ENCODE results near the gene MARK1. TPM values are rescaled to one million over a fixed set of nuclear protein-coding genes. Genes with fewer than 3 reads are reported as not detected.
"Not testable (repeated sequence)": the region's sequence is repeated elsewhere in the genome, so short reads cannot be mapped to it uniquely, and the experiment has no call there.

The MARK1 gene
- total RNA-seq, 1 experiment from 2014 or later = 0.40 TPM

GRCh38 chr1:220595179-220595578 lies 67.2 kb downstream of the MARK1 start:
- POLR2A ChIA-PET (ENCODE audit: unreplicated experiment) = no interaction called here
- intact Hi-C loops (cut with micrococcal nuclease) = no loop called here
- peaks cover 37% of the 10 kb centered on the region for H3K27me3 ChIP-seq (ENCODE audit: low read length)
- H3K9me3 ChIP-seq (ENCODE audit: low read length) = no peaks in the 10 kb centered on the region
- CTCF ChIA-PET = no interaction called here
- no peak overlapping the region for H3K27ac ChIP-seq (ENCODE audit: low read length)
- no peaks in the 10 kb centered on the region for H3K9me2 ChIP-seq (replicated peaks; ENCODE audit: low read length)
- no TSS peak for BruUV-seq (replicated peaks)
- H4K20me1 ChIP-seq (ENCODE audit: low read length) = no peaks in the 10 kb centered on the region
- ATAC-seq (no peak), DNase-seq (no peak)
- H3K4me3 ChIP-seq (ENCODE audit: low read length) = no peak overlapping the region
- H2AFZ ChIP-seq (ENCODE audit: low read length) = no peak overlapping the region
- no peak overlapping the region for H3K4me2 ChIP-seq (ENCODE audit: low read length)
- no peaks in the 10 kb centered on the region for H3K4me1 ChIP-seq (ENCODE audit: insufficient read depth, low read length)
- H3K36me3 ChIP-seq (ENCODE audit: low read depth, low read length) = no peaks in the 10 kb centered on the region
- no peaks in the 10 kb centered on the region for H3F3A ChIP-seq (ENCODE audit: low read length, unreplicated experiment)
- H3K9ac ChIP-seq (ENCODE audit: low read length) = no peak overlapping the region
- TF ChIP-seq EZH2 (IDR thresholded peaks at IDR 0.05; ENCODE audit: low read length, unreplicated experiment) = no peak
- TF ChIP-seq, protein P1, sequence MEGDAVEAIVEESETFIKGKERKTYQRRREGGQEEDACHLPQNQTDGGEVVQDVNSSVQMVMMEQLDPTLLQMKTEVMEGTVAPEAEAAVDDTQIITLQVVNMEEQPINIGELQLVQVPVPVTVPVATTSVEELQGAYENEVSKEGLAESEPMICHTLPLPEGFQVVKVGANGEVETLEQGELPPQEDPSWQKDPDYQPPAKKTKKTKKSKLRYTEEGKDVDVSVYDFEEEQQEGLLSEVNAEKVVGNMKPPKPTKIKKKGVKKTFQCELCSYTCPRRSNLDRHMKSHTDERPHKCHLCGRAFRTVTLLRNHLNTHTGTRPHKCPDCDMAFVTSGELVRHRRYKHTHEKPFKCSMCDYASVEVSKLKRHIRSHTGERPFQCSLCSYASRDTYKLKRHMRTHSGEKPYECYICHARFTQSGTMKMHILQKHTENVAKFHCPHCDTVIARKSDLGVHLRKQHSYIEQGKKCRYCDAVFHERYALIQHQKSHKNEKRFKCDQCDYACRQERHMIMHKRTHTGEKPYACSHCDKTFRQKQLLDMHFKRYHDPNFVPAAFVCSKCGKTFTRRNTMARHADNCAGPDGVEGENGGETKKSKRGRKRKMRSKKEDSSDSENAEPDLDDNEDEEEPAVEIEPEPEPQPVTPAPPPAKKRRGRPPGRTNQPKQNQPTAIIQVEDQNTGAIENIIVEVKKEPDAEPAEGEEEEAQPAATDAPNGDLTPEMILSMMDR (conservative IDR thresholded peaks at IDR 0.05; ENCODE audit: low read depth, low read length) = no peak
- no peak for TF ChIP-seq EZH2phosphoT487 (IDR thresholded peaks at IDR 0.05; ENCODE audit: borderline replicate concordance, low read length)
- H3K79me2 ChIP-seq (ENCODE audit: low read length) = no peaks in the 10 kb centered on the region

DNA sequence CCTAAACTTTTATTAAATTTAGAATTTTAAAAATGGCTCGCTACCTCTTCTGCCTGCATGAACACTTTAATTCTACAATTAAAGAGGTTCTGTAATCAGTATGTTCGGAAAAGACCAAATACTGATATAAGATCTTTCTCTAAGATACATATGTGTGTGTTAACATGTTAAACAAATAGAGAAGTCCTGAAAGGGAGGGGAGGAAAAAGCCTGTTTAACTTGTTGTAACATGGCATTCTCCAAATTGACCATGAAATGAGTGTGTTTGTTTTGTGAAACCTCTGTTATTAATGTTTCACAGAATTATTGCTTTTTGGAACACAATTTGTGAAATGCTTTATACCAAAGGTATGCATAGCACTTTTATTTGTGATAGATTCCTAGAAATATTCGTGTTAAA lies 77.0 kb downstream of the MARK1 start:
- no peaks in the 10 kb centered on the region for H3F3A ChIP-seq (ENCODE audit: low read length, unreplicated experiment)
- ATAC-seq (no peak), DNase-seq (no peak)
- no peaks in the 10 kb centered on the region for H3K9me3 ChIP-seq (ENCODE audit: low read length)
- no peak overlapping the region for H2AFZ ChIP-seq (ENCODE audit: low read length)
- H4K20me1 ChIP-seq (ENCODE audit: low read length) = no peaks in the 10 kb centered on the region
- BruUV-seq (replicated peaks) = no TSS peak
- no peak overlapping the region for H3K4me3 ChIP-seq (ENCODE audit: low read length)
- no peak overlapping the region for H3K9ac ChIP-seq (ENCODE audit: low read length)
- no peak overlapping the region for H3K27ac ChIP-seq (ENCODE audit: low read length)
- no peak overlapping the region for H3K4me2 ChIP-seq (ENCODE audit: low read length)
- no peaks in the 10 kb centered on the region for H3K4me1 ChIP-seq (ENCODE audit: insufficient read depth, low read length)
- H3K79me2 ChIP-seq (ENCODE audit: low read length) = no peaks in the 10 kb centered on the region
- intact Hi-C loops (cut with micrococcal nuclease) = no loop called here
- no peaks in the 10 kb centered on the region for H3K9me2 ChIP-seq (replicated peaks; ENCODE audit: low read length)
- no peaks in the 10 kb centered on the region for H3K36me3 ChIP-seq (ENCODE audit: low read depth, low read length)
- CTCF ChIA-PET = no interaction called here
- POLR2A ChIA-PET (ENCODE audit: unreplicated experiment) = no interaction called here
- H3K27me3 ChIP-seq (ENCODE audit: low read length) = no peaks in the 10 kb centered on the region
- TF ChIP-seq, protein P1 (conservative IDR thresholded peaks at IDR 0.05; ENCODE audit: low read depth, low read length) = no peak
- TF ChIP-seq EZH2 (IDR thresholded peaks at IDR 0.05; ENCODE audit: low read length, unreplicated experiment) (no peak), EZH2phosphoT487 (IDR thresholded peaks at IDR 0.05; ENCODE audit: borderline replicate concordance, low read length) (no peak)

DNA sequence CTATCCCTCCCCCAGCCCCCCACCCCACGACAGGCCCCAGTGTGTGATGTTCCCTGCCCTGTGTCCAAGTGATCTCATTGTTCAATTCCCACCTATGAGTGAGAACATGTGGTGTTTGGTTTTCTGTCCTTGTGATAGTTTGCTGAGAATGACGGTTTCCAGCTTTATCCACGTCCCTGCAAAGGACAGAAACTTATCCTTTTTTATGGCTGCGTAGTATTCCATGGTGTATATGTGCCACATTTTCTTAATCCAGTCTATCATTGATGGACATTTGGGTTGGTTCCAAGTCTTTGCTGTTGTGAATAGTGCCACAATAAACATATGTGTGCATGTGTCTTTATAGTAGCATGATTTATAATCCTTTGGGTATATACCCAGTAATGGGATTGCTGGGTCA lies 77.7 kb downstream of the MARK1 start:
- DNase-seq; H3K79me2 ChIP-seq (ENCODE audit: low read length); H3K9me3 ChIP-seq (ENCODE audit: low read length); BruUV-seq (replicated peaks); ATAC-seq; H3K36me3 ChIP-seq (ENCODE audit: low read depth, low read length); CTCF ChIA-PET; POLR2A ChIA-PET (ENCODE audit: unreplicated experiment); H2AFZ ChIP-seq (ENCODE audit: low read length); H3K4me2 ChIP-seq (ENCODE audit: low read length); H3K4me3 ChIP-seq (ENCODE audit: low read length); H4K20me1 ChIP-seq (ENCODE audit: low read length); H3K27me3 ChIP-seq (ENCODE audit: low read length); H3F3A ChIP-seq (ENCODE audit: low read length, unreplicated experiment); H3K9me2 ChIP-seq (replicated peaks; ENCODE audit: low read length); intact Hi-C loops (cut with micrococcal nuclease); H3K4me1 ChIP-seq (ENCODE audit: insufficient read depth, low read length); H3K9ac ChIP-seq (ENCODE audit: low read length); H3K27ac ChIP-seq (ENCODE audit: low read length): not testable (repeated sequence)

- BruUV-seq (replicated peaks); DNase-seq; ATAC-seq; H3K9me2 ChIP-seq (replicated peaks; ENCODE audit: low read length); H3K4me3 ChIP-seq (ENCODE audit: low read length); CTCF ChIA-PET; H4K20me1 ChIP-seq (ENCODE audit: low read length); H3F3A ChIP-seq (ENCODE audit: low read length, unreplicated experiment); H3K79me2 ChIP-seq (ENCODE audit: low read length); H3K9me3 ChIP-seq (ENCODE audit: low read length); H3K9ac ChIP-seq (ENCODE audit: low read length); H3K4me2 ChIP-seq (ENCODE audit: low read length); intact Hi-C loops (cut with micrococcal nuclease); POLR2A ChIA-PET (ENCODE audit: unreplicated experiment); H3K27ac ChIP-seq (ENCODE audit: low read length); H2AFZ ChIP-seq (ENCODE audit: low read length); H3K36me3 ChIP-seq (ENCODE audit: low read depth, low read length); H3K4me1 ChIP-seq (ENCODE audit: insufficient read depth, low read length): not testable (repeated sequence)
- H3K27me3 ChIP-seq (ENCODE audit: low read length) = peaks cover 18% of the 10 kb centered on the region
Observed at GRCh38 chr1:220611100-220611499, 83.2 kb downstream of the MARK1 start.
